Left renal pelvis (tissue), 4 donors: ENCODE measurements around the gene CACNA1G. TPM values are rescaled to one million over a fixed set of nuclear protein-coding genes. Genes with fewer than 3 reads are reported as not detected.
A peak's percentile ranks its signal among the peaks of the same experiment; 100 is the strongest.

ENCODE experiments used
- DNase-seq, 4 donors: peaks; one replicate each; pipeline ENCODE4 v3.0.0-alpha.2; 2013; ENCODE audit warnings: low read depth in 4 of 4, low spot score in 3 of 4
- polyA plus RNA-seq, 4 donors: library from polyadenylated mRNA; unstranded; fragments of 120-200 nt; gene quantifications; one replicate each; pipeline ENCODE4 v1.2.1, GENCODE V29; 2013; ENCODE audit not compliant: insufficient read length in 4 of 4

CACNA1G gene
- polyA plus RNA-seq, 4 donors = 6.3 to 13.8 (median 7.4) TPM

GRCh38 chr17:50533185-50533584, 27.3 kb upstream of the CACNA1G start:
- DNase-seq = no peak

GRCh38 chr17:50533720-50534148, 26.8 kb upstream of the CACNA1G start:
- no peak for DNase-seq

- no peak for DNase-seq
Measured at GRCh38 chr17:50534222-50534978, 26.1 kb upstream of the CACNA1G start.

- no peak for DNase-seq
Measured at GRCh38 chr17:50534979-50535326, 25.6 kb upstream of the CACNA1G start.

- DNase-seq = no peak
Measured at GRCh38 chr17:50535407-50535806, 25.1 kb upstream of the CACNA1G start.

- no peak for DNase-seq
Measured at GRCh38 chr17:50536683-50537646, 23.6 kb upstream of the CACNA1G start.

GRCh38 chr17:50537721-50538548, 22.6 kb upstream of the CACNA1G start:
- no peak for DNase-seq

GRCh38 chr17:50538549-50539410, 21.7 kb upstream of the CACNA1G start:
- no peak for DNase-seq

- no peak for DNase-seq
Measured at GRCh38 chr17:50539762-50540559, 20.6 kb upstream of the CACNA1G start.

GRCh38 chr17:50540560-50541401, 19.7 kb upstream of the CACNA1G start:
- no peak for DNase-seq

- no peak for DNase-seq
Measured at GRCh38 chr17:50541402-50541715, 19.2 kb upstream of the CACNA1G start.

GRCh38 chr17:50541716-50542688, 18.5 kb upstream of the CACNA1G start:
- peak in 1 of 4 donors; percentile 77 for DNase-seq

- no peak for DNase-seq
Measured at GRCh38 chr17:50542795-50543774, 17.4 kb upstream of the CACNA1G start.

GRCh38 chr17:50544516-50544915, 16.0 kb upstream of the CACNA1G start:
- no peak for DNase-seq

- no peak for DNase-seq
Measured at GRCh38 chr17:50545311-50545710, 15.2 kb upstream of the CACNA1G start.

- no peak for DNase-seq
Measured at GRCh38 chr17:50546701-50547034, 13.8 kb upstream of the CACNA1G start.
